HG03460 (cell line): Measurements from ENCODE around the gene TPCN1.

ENCODE experiments used
- ATAC-seq: cut with Tn5 transposase; IDR thresholded peaks from one replicate; pipeline ENCODE4 v1.9.1; 2021; ENCODE audit not compliant: unreplicated experiment

Gene TPCN1

GRCh38 chr12:113278633-113279032 lies 57.4 kb downstream of the TPCN1 start:
- ATAC-seq = no peak

DNA sequence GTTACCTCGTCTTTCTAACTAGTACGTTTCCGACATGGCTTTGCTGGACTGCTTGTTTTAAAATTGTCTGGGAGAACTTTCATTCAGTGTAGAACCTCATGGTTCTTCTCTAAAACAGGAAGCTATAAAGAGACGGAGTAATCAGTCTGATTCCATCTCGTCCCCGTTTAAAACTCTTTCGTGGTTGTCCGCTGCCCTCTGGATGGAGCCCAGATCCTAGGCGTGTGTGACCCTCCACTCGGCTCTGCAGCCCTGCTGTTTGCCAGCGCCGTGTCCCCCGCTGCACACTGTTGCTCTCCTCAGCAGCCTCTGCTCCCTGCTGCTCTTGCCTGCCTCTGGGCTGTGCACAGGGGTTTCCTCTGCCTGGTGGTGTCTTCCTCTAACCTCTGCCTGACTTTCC lies 63.5 kb downstream of the TPCN1 start:
- ATAC-seq = no peak

GRCh38 chr12:113285679-113286610 lies 64.7 kb downstream of the TPCN1 start:
- no peak for ATAC-seq

GRCh38 chr12:113286712-113287111 lies 65.4 kb downstream of the TPCN1 start:
- ATAC-seq = no peak

DNA sequence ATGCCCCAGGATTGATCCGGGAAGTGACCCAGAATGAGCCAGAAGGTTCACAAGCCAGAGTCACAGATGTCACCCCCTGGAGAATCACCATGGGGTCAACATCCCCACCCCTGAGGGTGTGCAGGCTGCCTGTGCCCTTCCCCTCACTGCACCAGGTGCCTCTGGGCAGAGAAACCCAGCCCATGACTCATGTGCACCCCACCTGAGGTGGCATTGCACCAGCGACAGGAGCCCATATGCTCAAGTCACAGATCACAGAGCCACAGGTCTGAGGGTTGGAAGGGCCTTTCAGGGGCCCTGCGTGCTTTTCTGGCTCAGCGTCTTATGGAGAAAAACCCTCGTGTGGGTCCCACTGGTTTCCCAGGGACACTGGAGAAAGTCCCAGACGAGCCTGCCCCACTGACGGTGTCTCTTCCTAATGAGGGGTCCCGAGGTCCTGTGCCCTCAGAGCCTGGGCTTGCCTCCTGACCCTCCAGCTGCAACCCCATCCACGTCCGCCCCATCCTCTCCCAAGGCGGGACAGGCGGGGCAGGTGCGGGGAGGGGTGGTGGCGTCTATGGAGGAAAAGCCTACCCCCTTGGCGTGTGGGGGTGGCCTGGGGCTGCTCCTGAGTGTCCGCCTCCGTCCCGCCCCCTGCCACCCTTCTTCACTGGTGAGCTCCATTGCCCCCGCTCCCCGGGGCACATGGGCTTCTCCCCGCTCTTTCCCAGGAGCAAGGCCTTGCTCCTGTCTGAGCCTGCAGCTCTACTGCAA lies 66.1 kb downstream of the TPCN1 start:
- no peak for ATAC-seq

DNA sequence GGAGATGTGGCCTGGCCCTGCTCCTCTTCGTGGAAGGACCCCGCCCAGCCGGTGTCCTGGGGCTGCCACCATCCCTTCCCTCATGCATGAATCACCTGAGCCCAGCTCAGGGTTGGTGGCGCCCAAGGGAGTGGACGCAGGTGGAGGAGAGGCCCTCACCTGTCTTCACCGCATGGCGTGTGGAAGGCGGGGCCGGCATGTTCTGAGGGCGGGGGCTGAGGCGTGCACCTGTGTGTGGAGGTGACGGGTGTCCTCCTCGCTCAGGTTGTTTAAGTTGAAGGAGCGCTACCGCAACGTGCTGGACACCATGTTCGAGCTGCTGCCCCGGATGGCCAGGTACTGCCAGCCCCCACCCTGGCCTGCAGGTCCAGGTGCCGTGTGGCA lies 66.6 kb downstream of the TPCN1 start:
- no peak for ATAC-seq

DNA sequence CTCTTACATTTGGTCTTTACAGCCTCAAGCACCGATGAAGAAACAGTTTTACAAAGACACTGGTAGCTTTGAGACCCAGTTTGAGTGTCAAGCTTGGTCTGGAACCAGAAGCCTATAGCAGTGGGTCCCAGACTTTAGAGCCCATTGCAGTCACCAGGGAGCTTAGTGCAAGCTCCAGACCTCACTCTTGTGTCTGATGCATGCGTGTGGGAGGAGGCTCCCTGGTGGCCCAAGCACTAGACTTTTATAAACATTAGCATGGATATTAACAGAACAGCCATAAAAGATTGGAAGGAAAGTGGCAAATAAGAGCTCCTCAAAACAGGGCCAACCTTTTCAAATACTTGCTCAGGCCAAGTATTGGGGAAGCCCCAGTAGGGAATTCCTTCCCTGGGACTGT lies 68.1 kb downstream of the TPCN1 start:
- no peak for ATAC-seq

DNA sequence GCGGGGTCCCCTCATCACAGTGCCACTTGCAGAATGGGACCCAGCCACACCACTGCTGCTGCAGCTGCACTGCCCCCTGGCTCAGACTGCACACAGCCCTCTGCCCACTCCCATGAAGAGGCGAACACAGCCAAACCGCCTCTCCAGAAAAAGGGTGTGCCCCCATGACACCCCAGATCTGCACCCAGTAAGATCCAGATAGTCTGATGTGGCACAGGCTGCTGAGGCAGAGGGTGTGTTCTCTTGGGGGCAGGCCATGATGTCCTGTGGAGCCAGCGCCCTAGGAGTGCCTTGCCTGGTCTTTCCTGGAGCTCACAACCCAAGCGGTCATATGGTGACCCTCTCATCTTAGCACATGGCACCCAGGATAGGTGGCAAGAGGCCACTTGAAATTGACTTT lies 69.2 kb downstream of the TPCN1 start:
- ATAC-seq = no peak

DNA sequence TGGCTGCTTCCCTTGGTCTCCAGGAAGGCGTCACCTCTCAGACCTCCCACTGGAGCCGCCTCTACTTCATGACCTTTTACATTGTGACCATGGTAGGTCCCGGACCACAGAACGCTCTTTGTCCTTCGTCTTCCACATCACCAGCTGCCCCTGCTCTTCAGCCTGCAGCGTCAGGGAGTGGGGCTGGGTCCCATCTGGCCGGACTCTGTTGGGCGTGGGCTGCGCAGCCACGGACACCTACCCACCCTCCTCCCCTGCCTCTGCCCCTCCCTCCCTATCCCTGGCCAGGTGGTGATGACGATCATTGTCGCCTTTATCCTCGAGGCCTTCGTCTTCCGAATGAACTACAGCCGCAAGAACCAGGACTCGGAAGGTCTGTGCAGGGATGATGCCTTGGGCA lies 70.3 kb downstream of the TPCN1 start:
- ATAC-seq = no peak

- no peak for ATAC-seq
Observed at GRCh38 chr12:113292091-113292490, 70.8 kb downstream of the TPCN1 start.

- ATAC-seq = no peak
Observed at GRCh38 chr12:113292547-113292946, 71.3 kb downstream of the TPCN1 start.

- no peak for ATAC-seq
Observed at GRCh38 chr12:113293100-113293499, 71.8 kb downstream of the TPCN1 start.

- no peak for ATAC-seq
Observed at GRCh38 chr12:113295886-113296556, 74.8 kb downstream of the TPCN1 start.

DNA sequence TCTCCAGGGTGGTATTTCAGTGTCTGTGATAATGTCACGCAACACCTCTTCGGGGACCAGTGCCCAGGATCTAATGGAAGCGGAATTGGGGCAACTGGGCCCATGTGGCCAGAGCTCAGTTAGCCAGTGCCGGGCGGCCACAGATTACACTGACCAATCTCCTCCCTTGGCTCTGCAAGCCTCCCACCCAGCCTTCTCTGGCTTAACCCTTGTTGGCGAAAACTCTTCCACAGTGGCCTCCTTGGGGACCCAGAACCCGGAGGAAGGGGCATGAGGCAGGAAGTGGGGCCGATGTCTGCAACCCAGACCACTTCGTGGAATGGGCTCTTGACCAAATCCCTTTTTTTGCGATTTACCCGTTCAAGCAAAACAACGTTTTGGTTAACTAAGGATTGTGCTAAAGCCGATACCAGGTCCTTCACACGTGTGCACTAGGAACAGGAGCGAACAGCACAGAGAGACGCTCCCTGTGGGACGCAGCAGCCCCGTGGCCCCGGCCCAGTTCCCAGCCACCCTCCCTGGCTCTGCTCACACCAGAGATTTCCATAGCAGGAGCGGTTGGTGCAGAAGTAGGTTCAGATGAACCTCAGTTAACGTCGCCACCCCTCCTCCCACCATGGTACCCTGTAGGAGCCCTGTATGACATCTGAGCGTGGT lies 75.4 kb downstream of the TPCN1 start:
- no peak for ATAC-seq

DNA sequence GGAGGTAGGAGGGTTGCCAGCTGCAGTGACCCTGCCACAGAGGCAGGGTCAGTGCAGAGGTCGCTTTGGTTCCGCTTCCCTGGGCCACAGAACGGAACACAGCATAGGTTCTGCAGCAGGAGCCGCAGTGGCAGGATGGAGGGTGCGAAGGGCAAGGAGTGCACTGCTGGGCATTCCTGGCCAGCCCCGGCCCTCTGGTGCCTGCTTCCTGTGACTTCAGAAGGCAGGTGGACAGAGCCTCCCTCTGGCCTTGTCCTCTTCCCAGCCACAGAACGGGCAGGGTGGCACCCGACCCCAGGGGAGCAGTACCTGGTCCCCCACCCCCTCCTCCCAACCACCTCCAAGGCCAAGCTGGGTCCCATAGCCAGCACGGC lies 75.9 kb downstream of the TPCN1 start:
- no peak for ATAC-seq

GRCh38 chr12:113297621-113298471 lies 76.6 kb downstream of the TPCN1 start:
- ATAC-seq = no peak

GRCh38 chr12:113298472-113298817 lies 77.2 kb downstream of the TPCN1 start:
- ATAC-seq = no peak

GRCh38 chr12:113298861-113299545 lies 77.7 kb downstream of the TPCN1 start:
- no peak for ATAC-seq

- ATAC-seq = no peak
Observed at GRCh38 chr12:113299619-113300237, 78.5 kb downstream of the TPCN1 start.
